GM21576 (cell line): ENCODE results near the gene RCSD1.
"Not testable (repeated sequence)": the region's sequence is repeated elsewhere in the genome, so short reads cannot be mapped to it uniquely, and the experiment has no call there.

Experiments
- ATAC-seq: cut with Tn5 transposase; IDR thresholded peaks from one replicate; pipeline ENCODE4 v1.9.1; 2021; ENCODE audit warnings: mild to moderate bottlenecking, moderate library complexity; ENCODE audit not compliant: unreplicated experiment

RCSD1 gene, protein sequence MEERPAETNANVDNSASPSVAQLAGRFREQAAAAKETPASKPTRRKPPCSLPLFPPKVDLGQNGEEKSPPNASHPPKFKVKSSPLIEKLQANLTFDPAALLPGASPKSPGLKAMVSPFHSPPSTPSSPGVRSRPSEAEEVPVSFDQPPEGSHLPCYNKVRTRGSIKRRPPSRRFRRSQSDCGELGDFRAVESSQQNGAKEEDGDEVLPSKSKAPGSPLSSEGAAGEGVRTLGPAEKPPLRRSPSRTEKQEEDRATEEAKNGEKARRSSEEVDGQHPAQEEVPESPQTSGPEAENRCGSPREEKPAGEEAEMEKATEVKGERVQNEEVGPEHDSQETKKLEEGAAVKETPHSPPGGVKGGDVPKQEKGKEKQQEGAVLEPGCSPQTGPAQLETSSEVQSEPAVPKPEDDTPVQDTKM

DNA sequence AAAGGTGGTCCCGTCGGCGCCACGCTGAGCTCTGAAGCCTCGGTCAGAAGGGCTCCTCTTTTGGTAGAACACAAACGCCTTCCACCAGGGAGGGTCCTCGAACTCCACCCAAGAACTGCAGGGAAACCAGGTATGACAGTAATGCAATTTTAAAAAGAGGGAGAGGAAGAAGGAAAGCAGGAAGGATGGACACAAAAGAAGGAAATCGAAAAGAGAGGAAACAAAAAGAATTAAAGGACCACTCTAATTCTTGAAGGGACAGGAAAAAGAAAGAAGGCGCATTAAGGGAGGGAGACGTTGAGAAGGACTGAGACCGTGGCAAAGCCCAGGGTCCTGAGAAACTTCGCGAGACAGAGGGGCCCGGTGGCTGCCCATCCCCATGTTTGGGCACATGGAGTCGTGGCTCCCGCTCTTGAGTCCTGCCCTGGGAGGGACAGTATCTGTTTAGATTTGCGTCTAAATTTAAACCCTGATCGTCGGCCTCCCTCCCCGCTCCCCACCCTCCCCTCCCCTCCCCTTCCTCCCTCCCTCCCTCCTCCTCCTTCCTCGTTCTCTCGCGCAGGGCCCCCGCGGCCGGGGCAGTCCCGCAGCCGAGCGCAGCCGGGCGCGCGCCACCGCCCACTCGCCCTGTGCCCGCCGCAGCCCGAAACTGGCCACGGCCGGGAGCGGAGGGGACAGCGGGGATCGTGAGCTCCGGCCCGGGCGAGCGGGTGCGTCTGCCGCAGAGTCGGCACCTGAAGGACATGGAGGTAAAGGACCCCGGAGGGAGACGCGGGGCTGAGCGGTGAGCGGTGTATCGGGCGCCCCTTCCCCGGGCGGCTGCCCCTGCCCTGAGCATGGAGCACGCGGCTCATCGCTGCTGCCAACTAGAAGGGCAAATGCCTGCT lies at the start of gene RCSD1:
TSS of gene RCSD1 (plus strand) at position 552 of the 887 bp plus-strand sequence. CDS start at position 744, 192 bp downstream.
- no peak for ATAC-seq

DNA sequence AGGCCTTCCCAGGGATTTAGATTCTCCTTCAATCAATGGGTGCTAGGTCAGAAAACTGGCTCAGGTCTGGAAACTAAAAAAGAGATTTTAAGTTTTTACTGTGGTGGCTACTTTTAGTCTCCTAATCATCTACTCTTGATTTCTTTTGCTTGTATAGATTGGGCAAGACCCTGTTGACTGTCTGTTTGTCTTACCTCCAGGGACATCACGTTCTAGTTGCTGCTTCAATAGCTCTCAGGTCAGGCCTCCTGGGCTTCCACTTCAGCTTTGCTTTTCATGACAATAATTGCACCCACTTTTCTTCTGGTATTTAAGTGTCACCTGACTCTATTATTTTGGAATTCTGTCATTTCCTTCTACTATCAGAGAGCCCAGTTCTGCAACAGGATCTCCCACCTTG lies 48.0 kb upstream of the RCSD1 start:
- no peak for ATAC-seq

DNA sequence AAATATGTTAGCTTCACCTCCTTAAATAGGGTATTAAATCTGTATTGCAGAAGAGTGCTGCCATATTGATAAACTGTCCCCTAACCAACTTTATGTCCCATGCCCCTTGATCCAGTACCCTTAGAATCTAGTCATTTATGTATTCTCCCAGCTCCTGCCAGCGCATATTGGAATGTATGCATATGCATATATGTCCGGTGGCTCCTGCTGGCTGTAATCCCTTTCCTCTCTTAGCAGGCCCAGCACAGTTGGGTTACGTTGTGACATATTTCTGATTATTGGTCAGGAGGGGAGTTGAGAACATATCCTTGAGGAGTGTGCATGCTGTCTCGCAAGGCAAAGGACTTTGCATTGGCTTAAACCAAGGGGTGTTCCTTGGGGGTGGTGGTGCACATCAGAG lies 47.3 kb upstream of the RCSD1 start:
- ATAC-seq: no peak

DNA sequence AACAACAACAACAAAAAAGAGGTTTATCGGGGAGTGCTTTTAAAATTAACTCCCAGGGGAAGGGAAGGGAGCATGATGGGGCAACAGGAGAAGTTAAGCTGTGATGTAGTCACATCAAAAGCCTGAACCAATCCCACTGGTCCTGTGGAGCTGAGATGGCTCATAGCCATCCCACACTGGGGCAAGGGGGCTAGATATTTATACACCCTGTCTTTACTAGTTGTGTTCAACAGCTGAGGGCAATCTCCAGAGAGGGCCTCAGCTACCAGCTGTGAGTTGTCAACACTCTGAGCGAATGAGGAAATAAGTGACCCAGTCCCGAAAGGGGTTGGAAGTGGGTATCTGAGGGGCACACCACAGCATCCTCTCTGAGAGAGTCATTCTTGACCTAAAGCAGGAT lies 45.5 kb upstream of the RCSD1 start:
- no peak for ATAC-seq

DNA sequence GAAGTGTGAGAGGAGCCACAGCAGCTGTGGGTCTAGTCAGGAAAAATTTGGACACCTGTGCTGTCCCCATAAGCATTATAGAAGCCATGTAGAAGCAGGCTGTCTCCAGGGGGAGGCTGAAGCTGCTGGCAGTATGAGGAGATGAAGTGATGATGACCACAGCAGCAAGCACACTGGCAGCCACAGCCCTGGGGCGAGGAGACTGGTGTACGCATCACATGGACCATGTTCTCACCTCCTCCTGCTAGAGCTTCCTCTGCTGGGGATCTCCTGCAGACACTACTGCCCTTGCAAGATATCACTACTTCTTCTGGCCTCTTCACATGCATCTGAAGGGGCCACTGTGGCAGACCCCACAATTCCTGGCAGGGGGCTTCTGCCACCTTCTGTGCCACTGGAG lies 42.7 kb upstream of the RCSD1 start:
- no peak for ATAC-seq

DNA sequence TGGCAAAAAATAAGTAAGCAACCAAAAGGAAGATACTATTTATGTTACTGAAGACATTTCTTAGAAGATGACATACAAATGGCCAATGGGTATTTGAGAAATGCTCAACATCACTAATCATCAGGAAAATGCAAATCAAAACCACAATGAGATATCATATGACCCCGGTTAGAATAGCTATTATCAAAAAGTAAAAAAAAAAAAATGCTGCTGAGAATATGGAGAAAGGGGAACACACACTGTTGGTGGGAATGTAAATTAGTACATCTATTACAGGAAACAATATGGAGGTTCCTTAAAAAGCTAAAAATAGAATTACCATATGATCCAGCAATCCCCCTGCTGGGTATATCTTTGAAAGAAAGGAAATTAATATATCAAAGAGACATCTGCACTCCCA lies 42.2 kb upstream of the RCSD1 start:
- ATAC-seq: no peak

DNA sequence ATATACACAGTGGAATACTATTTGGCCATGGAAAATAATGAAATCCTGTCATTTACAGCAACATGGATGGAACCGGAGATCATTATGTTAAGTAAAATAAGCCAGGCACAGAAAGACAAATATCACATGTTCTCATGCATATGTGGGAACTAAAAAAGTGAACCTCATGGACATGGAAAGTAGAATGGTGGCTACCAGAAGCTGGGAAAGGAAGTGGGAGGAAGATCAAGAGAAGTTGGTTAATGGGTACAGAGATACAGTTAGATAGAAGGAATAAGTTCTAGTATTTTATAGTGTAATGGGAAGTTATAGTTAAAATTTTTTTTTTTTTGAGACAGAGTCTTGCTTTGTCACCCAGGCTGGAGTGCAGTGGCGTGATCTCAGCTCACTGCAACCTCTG lies 41.7 kb upstream of the RCSD1 start:
- ATAC-seq: no peak

DNA sequence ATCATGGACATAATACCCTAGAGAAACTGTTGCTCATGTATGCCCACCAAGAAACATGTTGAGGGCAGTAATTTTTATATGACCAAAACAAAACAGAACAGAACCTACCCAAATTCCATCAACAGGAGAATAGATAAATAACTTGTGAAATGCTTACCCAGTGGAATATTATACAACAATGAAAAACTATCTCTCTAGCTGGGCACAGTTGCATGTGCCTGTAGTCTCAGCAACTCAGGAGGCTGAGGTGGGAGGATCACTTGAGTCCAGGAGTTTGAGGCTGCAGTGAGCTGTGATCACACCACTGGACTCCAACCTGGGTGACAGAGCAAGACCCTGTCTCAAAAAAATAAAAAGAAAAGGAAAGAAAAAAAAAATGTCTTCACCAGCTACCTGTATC lies 37.6 kb upstream of the RCSD1 start:
- no peak for ATAC-seq

DNA sequence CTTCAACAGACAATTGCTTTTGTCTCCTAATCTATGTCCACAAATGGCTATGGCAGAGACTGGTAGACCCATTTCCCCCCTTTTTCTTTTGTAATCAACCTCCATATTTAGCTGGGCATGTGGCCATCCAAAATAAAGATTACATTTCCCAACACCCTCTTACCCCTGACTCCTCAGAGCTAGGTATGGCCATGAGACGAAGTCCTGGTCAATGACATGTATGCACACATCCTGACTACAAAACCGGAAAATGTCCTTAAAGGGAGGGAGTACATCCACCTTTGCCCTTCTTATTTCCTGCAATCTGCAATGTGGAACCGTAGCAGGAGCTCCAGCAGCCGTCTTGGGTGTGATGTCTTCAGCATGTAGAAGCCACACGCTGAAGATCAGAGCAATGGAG lies 36.2 kb upstream of the RCSD1 start:
- ATAC-seq: no peak

DNA sequence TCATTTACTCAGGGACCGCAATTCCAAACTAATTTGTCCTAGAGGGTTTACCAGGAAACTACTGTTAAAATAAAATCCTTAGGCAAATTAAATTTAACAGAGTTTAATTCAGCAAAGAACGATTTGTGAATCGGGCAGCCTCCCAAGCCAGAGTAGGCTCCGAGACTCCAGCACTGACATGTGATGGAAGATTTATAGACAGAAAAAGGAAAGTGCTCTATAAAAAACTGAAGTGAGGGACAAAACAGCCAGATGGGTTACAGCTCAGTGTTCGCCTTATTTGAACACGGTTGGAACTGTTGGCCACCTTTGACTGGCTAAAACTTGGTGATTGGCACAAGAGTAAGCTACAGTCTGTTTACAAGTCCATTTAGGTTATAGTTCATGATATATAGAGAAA lies 35.2 kb upstream of the RCSD1 start:
- no peak for ATAC-seq

DNA sequence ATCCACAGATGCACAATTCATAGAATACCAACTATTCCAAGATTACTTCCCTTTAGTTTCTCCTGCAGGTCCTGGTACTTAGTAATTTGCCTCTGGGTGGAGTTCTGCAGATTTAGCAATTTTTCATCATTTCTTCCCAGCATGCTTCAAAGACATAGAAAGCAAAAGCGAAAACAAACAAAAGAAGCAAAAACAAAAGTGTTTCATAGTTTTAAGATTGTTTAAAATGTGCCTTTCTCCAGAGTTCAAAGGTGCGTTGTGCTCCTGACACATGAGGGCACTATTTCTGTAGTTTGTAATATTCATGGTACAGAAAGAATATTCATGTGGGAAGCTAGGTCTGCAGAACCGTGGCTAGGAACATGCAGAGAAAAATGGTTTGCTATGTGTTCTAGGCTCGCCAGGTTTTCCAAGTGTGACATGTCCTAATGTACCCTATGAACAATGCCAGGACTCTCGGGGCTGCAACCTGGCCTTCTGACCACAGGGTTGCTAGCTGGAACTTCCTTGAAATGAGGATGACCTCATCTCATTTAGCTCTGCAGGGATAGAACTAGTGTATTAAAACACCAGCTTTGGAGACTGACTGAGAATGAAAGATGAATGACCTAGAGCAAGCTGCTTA lies 30.0 kb upstream of the RCSD1 start:
- peak; percentile 73 for ATAC-seq

DNA sequence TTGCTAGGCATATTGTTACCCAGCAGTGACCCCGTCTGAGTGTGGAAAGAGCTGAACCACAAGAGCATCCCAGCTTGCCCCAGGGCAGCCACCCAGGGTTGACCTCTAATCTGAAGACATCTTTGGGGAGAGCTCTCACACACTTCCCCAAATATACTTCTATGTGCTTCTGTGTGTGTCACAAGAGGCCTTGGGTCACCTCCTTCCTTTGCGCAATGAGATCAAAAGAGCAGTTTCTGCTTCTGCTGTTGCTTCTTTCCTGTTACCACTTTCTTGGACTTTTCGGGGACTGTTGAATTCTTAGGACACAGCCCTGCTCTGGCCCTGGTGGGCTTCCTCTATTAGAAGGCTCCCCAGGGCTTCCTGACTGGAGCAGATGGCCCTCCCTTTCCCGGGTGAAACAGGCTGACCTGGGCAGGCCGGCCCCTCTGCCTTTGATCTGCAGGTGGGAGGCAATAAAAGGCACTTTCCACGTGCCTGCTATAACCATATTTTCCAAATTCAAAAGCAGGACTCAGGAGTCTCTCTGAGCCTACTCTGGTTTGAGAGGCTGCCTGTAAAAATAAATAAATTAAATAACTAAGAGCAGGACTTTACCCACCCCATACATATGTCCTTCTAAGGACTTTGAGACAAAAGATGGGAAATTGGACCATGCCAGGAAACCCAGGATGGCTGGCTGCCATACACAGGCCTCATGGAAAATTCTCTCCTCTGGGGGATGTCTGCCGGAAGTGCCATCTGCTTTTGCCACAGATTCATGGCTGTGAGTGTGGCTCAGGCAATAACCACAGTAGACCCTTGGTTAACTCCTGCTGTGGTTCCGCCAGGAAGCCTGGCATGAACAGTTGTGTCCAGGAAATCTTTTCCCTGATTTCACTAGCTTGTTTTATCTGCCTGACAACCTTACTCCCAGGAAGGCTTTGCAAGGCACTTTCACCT lies 28.3 kb upstream of the RCSD1 start:
- no peak for ATAC-seq

DNA sequence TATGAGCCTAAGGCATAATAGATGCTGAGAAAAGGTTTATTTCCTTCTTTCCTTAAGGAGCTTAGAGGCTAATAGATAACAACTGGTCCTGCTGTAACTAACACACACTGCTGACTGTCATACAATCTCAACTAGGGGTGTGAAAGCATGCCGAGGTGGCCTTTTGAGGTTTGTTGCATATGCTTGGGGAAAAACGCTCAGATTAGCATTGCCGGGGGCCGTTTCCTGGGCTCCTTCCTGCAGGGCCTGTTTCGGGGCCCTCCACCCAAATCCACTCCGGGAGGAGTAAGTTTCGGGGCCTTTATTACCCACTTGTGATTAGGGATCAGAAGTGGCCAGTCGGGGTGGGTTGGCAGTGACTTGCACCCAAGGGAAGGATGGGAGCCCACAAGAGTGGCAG lies 27.2 kb upstream of the RCSD1 start:
- no peak for ATAC-seq

DNA sequence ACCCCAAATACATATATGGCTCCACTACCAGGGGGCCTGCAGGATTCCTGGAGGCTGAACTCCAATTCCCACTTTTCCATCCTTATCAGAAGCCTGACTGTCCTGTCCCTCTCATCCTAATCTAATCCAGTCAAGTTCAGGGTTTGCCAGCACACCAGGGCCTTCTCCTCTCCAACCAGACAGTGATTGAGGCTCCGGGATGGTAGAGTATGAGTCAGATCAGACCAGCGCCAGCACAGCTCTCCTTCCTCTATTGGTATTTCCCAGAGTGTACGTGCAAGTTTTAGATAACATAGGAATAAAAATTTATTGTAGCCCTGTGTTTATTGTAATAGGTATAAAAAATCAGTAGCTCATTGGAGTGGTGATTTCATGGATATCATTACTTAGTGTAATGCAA lies 24.5 kb upstream of the RCSD1 start:
- no peak for ATAC-seq

DNA sequence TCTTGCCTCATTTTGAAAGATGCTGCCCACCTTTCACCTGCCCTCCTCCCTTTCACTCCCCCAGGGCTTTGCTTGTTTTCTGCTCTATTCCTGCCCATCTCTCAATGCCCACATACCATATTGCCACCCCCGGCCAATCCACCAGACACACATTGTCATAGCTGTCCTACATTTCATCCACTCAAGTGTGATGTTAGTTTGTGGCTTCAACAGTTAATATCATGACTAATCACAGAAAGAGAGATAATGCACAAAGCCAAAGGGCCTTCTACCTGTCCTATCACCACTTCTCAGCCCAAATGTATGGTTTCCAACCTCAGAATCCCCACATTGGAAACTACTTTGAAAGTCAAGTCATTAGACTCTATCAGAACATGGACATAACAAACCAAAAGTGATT lies 18.0 kb upstream of the RCSD1 start:
- no peak for ATAC-seq

DNA sequence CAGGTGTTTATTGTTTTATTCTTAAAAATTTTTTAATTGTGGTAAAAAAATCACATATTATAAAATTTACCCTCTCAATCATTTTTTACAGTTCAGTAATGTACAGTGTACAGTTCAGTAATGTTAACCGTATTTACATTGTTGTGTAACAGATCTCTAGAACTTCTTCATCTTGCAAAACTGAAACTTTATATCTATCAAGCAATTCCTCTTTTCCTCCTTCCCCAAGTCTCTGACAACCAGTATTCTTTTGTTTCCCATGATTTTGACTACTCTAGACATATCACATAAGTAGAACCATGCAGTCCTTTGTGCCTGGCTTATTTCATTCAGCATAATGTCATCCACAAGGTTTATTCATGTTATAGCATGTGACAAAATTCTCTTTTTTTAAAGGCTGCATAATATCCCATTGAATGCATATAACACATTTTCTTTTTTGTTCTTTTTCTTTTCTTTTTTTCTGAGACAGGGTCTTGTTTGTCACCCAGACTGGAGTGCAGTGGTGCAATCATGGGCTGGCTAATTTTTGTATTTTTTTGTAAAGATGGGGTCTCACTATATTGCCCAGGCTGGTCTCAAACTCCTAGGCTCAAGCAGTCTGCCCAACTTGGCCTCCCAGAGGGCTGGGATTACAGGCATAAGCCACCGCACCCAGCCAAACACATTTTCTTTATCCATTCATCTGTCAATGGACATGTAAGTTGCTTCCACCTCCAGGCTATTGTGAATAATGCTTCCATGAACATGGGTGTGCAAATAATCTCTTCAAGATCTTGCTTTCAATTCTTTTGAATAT lies 17.2 kb upstream of the RCSD1 start:
- no peak for ATAC-seq

DNA sequence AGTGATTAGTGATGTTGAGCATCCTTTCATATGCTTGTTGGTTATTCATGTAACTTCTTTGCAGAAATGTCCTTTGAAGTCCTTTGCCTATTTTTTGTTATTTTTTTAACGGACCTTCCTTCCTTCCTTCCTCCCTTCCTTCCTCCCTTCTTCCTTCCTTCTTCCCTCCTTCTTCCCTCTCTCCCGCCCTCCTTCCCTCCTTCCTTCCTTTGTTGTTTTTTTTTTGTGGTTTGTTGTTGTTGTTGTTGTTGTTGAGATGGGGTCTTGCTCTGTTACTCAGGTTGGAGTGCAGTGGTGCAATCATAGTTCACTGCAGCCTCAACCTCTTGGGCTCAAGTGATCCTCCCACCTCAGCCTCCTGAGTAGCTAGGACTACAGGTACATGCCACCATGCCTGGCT lies 16.0 kb upstream of the RCSD1 start:
- ATAC-seq: not testable (repeated sequence)

DNA sequence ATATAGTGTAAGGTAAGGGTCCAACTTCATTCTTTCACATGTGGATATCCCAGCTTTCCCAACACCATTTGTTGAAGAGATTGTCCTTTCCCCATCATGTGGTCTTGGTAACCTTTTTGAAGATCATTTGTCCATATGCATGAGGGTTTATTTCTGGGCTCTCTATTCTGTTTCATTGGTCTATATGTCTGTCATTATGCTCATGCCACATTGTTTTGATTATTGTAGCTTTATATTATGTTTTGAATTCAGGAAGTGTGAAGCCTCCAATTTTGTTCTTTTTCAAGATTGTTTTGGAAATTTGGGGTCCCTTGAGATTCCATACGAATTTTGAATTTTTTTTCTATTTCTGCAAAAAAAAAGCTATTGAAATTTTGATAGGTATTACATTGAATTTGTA lies 15.2 kb upstream of the RCSD1 start:
- ATAC-seq: no peak

DNA sequence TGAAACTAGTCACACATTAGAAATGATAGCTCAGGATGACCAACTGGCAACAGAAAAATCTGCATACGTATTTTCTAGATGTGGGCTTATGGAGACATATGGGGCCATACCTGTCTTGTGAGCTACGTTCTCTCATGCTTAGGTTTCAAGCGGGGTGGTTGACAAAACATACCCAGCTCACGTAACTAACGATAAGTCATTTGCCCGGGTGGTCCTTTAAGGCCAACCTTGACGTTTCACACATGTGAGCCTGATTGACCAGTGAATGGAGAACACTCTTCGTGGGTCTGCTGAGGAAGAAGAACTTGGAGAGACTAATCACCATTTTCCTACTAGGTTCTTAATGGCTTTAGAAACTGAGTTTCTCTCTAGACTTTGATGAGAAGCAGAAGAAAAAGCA lies 13.5 kb upstream of the RCSD1 start:
- no peak for ATAC-seq
